RWPE2 (cell line): ENCODE results near the gene NUPR1.
"Not testable (repeated sequence)": the region's sequence is repeated elsewhere in the genome, so short reads cannot be mapped to it uniquely, and the experiment has no call there.

Experiments used
- ATAC-seq: fragments of 200-7000 bp; cut with Tn5 transposase; 3 replicates; pipeline ENCODE4 v1.9.1; 2021; ENCODE audit warnings: low read depth
- DNase-seq: peaks from one replicate; pipeline ENCODE4 v3.0.0-alpha.2; 2020; ENCODE audit warnings: low spot score
- H3K27ac ChIP-seq: fragments of 450-650 bp; 2 replicates; pipeline ENCODE4 v1.5.1; 2017; ENCODE audit warnings: mild to moderate bottlenecking; ENCODE audit not compliant: poor library complexity, severe bottlenecking
- H3K27me3 ChIP-seq: fragments of 250-450 bp; sonication (Bioruptor Pico); 2 replicates; pipeline ENCODE4 v1.5.1; 2021; ENCODE audit warnings: mild to moderate bottlenecking, moderate library complexity; ENCODE audit not compliant: insufficient read depth, poor library complexity, severe bottlenecking
- H3K36me3 ChIP-seq: fragments of 250-450 bp; sonication (Bioruptor Pico); 2 replicates; pipeline ENCODE4 v1.5.1; 2020; ENCODE audit warnings: low read depth, mild to moderate bottlenecking, moderate library complexity
- H3K4me1 ChIP-seq: fragments of 250-450 bp; sonication (Bioruptor Pico); 2 replicates; pipeline ENCODE4 v1.5.1; 2021; ENCODE audit warnings: mild to moderate bottlenecking, moderate library complexity; ENCODE audit not compliant: insufficient read depth, poor library complexity, severe bottlenecking
- H3K4me3 ChIP-seq: fragments of 250-450 bp; sonication (Bioruptor Pico); 2 replicates; pipeline ENCODE4 v1.5.1; 2021; ENCODE audit warnings: mild to moderate bottlenecking, moderate library complexity; ENCODE audit not compliant: severe bottlenecking
- H3K9me3 ChIP-seq: fragments of 250-450 bp; sonication (Bioruptor Pico); 2 replicates; pipeline ENCODE4 v1.5.1; 2021; ENCODE audit warnings: mild to moderate bottlenecking, moderate library complexity; ENCODE audit not compliant: severe bottlenecking
- CTCF ChIP-seq: fragments of 450-650 bp; IDR thresholded peaks from one replicate; pipeline ENCODE4 v1.5.1; 2017; ENCODE audit warnings: mild to moderate bottlenecking, moderate library complexity; ENCODE audit not compliant: poor library complexity, severe bottlenecking

NUPR1 gene

GRCh38 chr16:28528463-28528867, 10.3 kb downstream of the NUPR1 start:
- TF ChIP-seq CTCF = no peak
- H3K36me3 ChIP-seq = no peaks in the 10 kb centered on the region
- ATAC-seq (no peak), DNase-seq (no peak)
- no peak overlapping the region for H3K27ac ChIP-seq
- H3K4me3 ChIP-seq = no peak overlapping the region
- H3K4me1 ChIP-seq = peaks cover 2% of the 10 kb centered on the region
- no peaks in the 10 kb centered on the region for H3K27me3 ChIP-seq
- H3K9me3 ChIP-seq = no peaks in the 10 kb centered on the region

GRCh38 chr16:28527985-28528384, 10.8 kb downstream of the NUPR1 start:
- Histone ChIP-seq H3K27ac (no peak overlapping the region), H3K27me3 (no peaks in the 10 kb centered on the region), H3K9me3 (no peaks in the 10 kb centered on the region), H3K4me3 (no peak overlapping the region), H3K4me1 (no peaks in the 10 kb centered on the region), H3K36me3 (no peaks in the 10 kb centered on the region)
- DNase-seq (no peak), ATAC-seq (no peak)
- no peak for TF ChIP-seq CTCF

DNA sequence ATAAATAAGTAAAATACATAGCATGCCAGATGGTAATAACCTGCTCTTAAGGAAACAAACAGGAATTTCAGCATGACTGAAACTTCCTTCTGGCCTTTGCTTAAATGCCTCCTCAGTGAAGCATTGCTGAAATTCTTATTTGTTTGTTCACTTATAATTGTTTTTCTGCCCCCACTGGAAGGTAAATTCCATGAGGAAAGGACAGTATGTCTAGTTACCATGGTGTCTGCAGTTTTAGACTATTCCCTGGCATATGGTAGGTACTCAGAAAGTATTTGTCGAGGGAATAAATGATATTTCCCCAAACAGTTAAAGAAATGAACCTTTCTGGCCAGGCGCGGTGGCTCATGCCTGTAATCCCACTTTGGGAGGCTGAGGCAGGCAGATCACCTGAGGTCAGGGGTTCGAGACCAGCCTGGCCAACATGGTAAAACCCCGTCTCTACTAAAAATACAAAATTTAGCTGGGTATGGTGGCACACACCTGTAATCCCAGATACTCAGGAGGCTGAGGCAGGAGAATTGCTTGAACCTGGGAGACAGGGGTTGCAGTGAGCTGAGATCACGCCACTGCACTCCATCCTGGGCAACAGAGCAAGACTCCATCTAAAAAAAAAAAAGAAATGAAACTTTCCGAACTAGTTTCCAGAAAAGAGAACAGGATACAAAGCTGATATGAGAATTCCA, 11.5 kb downstream of the NUPR1 start:
- H3K4me1 ChIP-seq, H3K27ac ChIP-seq, H3K36me3 ChIP-seq, DNase-seq, H3K4me3 ChIP-seq, H3K27me3 ChIP-seq, H3K9me3 ChIP-seq, ATAC-seq: not testable (repeated sequence)

DNA sequence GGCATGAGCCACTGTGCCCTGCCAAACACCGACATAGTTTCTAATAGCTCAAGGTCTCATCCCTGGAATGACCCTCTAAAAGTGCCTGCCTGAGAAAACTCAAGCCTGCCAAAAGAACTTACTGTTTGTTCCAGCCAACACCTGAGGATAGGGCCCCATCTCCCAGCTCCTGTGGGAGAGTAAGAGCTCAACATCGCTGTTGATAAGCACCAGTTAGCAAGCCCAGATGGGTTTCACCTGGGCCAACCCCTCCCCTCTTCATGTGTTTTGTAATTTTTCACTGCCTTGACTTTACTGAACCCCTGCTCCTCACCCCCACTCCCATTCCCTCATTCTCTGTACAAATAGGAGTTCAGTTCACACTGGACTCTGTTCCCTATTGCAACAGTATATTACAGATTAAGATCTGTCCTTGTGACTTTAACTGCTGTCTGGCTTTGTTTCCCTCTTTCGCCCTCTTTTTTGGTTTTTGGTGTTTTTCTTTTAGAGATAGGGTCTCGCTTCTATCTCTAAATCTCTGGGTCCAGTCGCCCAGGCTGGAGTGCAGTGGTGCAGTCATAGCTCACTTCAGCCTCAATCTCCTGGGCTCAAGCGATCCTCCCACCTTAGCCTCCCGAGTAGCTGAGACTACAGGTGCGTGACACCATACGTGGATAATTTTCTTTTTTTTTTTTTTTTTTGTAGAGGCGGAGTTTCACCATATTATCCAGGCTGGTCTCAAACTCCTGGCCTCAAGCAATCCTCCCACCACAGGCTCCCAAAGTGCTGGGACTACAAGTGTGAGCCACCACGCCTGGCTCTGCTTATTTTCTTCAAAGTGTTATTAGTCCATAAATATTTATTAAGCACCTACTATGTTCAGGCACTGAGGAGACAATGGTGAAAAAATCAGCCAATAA, 12.3 kb downstream of the NUPR1 start:
- Histone ChIP-seq H3K4me1 (no peaks in the 10 kb centered on the region), H3K27ac (no peak overlapping the region), H3K27me3 (no peaks in the 10 kb centered on the region), H3K4me3 (no peak overlapping the region), H3K36me3 (no peaks in the 10 kb centered on the region), H3K9me3 (no peaks in the 10 kb centered on the region)
- ATAC-seq (no peak), DNase-seq (no peak)
- TF ChIP-seq CTCF = no peak

DNA sequence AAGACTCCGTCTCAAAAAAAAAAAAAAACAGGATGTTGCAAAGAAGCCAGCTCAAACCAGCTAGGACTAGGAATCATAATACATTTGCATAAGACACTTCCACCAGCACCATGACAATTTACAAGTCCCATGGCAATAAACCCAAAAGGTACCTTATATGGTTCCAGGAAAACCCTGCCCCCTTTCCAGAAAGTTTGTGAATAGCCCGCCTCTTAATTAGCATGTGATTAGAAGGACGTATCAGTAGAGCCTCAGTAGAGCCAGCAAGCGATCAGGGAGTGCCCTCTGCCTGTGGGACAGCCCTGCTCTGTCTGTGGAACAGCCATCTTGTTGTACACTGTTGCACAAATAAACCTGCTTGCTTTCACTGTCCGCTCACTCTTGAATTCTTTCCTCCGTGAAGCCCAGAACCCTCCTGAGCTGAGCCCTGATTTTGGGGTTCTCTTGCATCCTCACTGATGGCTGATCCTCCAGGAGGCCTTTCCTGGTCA, 14.0 kb downstream of the NUPR1 start:
- H3K36me3 ChIP-seq = no peaks in the 10 kb centered on the region
- no peak for ATAC-seq
- H3K27ac ChIP-seq = no peak overlapping the region
- no peak overlapping the region for H3K4me3 ChIP-seq
- H3K4me1 ChIP-seq = no peaks in the 10 kb centered on the region
- TF ChIP-seq CTCF = no peak
- no peak for DNase-seq
- H3K27me3 ChIP-seq = no peaks in the 10 kb centered on the region
- H3K9me3 ChIP-seq = no peaks in the 10 kb centered on the region
